Activated naive CD4-positive, alpha-beta T cell treated with anti-CD3 and anti-CD28 coated beads, Interleukin-2, amount 10 ng/mL, durations not matched to agents 7 days and 5 days (primary cell): ENCODE results near the gene TPCN2.
"Not testable (repeated sequence)": the region's sequence is repeated elsewhere in the genome, so short reads cannot be mapped to it uniquely, and the experiment has no call there.

ENCODE experiments used
- CTCF ChIA-PET: fragments of 350-600 bp; sonication (Branson Sonifier 250); formaldehyde crosslinking; loops from one replicate; lab custom pipeline; 2021; ENCODE audit warnings: antibody characterized with exemption; lab: Charles Lee
- DNase-seq: peaks from one replicate; pipeline ENCODE4 v3.0.0-alpha.2; 2020
- H3K27ac Mint-ChIP-seq: one replicate; pipeline ENCODE4 v1.8.0; 2021; ENCODE audit warnings: mild to moderate bottlenecking, moderate library complexity, mixed read lengths
- H3K27me3 Mint-ChIP-seq: one replicate; pipeline ENCODE4 v1.8.0; 2021; ENCODE audit warnings: mild to moderate bottlenecking, mixed read lengths
- H3K36me3 Mint-ChIP-seq: one replicate; pipeline ENCODE4 v1.8.0; 2021; ENCODE audit warnings: mixed read lengths
- H3K4me1 Mint-ChIP-seq: one replicate; pipeline ENCODE4 v1.8.0; 2021; ENCODE audit warnings: mixed read lengths
- H3K4me3 Mint-ChIP-seq: one replicate; pipeline ENCODE4 v1.8.0; 2021; ENCODE audit warnings: mild to moderate bottlenecking, moderate library complexity, mixed read lengths
- H3K9me3 Mint-ChIP-seq: one replicate; pipeline ENCODE4 v1.8.0; 2021; ENCODE audit warnings: mixed read lengths

TPCN2 gene

DNA sequence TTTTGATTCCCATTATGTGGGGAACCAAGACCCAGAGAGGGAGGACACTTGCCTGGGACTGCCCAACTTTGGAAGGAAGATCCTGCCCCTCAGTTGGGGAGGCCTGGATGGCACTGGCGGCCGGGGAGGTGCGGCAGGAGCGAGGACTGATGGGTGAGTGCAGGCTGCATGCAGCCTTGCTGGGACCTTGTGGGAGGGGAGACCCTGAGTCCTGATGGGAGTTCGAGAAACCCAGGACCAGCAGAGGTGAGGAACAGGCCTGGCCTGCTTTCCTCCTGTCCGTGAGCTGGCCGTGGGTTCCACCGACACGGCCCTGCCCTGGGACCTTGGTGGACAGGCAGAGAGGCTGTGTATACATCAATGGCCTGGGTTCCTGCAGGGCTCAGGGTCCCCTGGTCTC, 87.7 kb downstream of the TPCN2 start:
- no peaks in the 10 kb centered on the region for H3K36me3 Mint-ChIP-seq
- H3K27ac Mint-ChIP-seq: peak overlapping the region; percentile 51
- no peak overlapping the region for H3K4me3 Mint-ChIP-seq
- peaks cover 6% of the 10 kb centered on the region for H3K9me3 Mint-ChIP-seq
- H3K27me3 Mint-ChIP-seq: peaks cover 7% of the 10 kb centered on the region
- no peak for DNase-seq
- H3K4me1 Mint-ChIP-seq: peaks cover 2% of the 10 kb centered on the region
- CTCF ChIA-PET: no interaction called here

DNA sequence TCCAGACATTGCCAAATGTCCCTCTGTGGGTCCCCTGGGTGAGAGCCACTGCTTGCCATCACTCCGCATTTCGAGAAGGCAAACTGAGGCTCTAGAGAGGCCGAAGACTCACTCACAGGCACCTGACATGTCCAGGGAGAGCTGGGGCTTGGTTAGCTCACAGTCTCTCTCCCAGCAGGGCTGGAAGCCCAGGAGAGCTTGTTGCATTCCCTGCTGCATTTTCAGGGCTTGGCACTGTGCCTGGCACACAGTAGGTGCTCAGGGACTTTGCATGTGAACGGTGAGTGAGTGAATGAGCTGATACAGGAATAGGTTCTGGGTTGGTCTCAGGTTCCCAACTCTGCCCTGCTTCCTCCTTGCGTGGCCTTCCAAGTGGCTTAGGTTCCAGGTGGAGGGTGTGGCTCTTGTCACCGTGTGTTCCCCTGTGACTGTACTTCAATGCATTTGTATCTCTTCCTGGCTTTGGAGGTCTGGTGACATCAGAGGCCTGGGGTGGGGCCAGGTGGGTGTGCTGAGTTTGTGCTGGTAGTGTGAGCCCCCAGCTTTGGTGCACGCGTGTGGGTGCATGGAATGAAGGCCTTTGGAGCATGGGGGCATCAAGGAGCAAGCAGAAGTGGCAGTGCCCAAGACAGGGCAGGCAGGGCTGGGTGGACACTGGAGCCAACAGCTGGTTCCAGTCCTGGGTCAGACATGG, 88.6 kb downstream of the TPCN2 start:
- H3K36me3 Mint-ChIP-seq: no peaks in the 10 kb centered on the region
- H3K4me1 Mint-ChIP-seq: peaks cover 2% of the 10 kb centered on the region
- no peak for DNase-seq
- peaks cover 7% of the 10 kb centered on the region for H3K27me3 Mint-ChIP-seq
- H3K4me3 Mint-ChIP-seq: no peak overlapping the region
- no peak overlapping the region for H3K27ac Mint-ChIP-seq
- H3K9me3 Mint-ChIP-seq: peaks cover 6% of the 10 kb centered on the region
- CTCF ChIA-PET: no interaction called here

DNA sequence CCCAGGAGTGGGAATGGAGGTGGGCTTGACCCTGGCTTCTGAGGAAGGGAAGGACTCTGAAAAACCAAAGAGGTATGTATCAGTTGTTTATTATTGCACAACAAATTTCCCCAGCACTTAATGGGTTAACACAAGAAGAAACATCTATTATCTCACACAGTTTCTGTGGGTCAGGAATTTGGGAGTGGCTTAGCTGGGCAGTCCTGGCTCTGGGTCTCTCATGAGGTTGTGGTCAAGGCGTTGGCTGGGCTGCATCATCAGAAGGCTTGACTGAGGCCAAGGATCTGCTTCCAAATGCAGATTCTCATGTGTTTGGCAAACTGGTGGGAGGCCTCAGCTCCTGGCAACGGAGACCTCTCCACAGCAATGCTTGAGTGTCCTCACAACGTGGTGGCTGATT, 89.5 kb downstream of the TPCN2 start:
- CTCF ChIA-PET: no interaction called here
- Mint-ChIP-seq H3K9me3 (no peaks in the 10 kb centered on the region), H3K27ac (no peak overlapping the region), H3K36me3 (no peaks in the 10 kb centered on the region), H3K27me3 (peaks cover 7% of the 10 kb centered on the region), H3K4me1 (peaks cover 2% of the 10 kb centered on the region), H3K4me3 (no peak overlapping the region)
- DNase-seq: peak; percentile 1

DNA sequence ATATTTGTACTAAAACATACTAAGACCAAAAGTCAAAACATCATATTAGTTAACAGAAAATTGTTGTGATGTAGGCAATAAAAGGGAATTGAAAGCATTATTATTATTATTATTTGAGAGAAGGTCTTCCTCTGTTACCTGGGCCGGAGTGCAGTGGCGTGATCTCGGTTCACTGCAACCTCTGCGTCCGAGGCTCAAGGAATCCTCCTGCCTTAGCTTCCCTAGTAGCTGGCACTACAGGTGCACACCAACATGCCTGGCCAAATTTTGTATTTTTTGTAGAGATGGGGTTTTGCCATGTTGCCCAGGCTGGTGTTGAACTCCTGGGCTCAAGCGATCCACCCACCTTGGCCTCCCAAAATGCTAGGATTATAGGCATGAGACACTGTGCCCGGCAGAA, 91.4 kb downstream of the TPCN2 start:
- H3K27me3 Mint-ChIP-seq: peaks cover 11% of the 10 kb centered on the region
- H3K4me3 Mint-ChIP-seq, CTCF ChIA-PET, H3K36me3 Mint-ChIP-seq, H3K27ac Mint-ChIP-seq, DNase-seq, H3K4me1 Mint-ChIP-seq, H3K9me3 Mint-ChIP-seq: not testable (repeated sequence)

DNA sequence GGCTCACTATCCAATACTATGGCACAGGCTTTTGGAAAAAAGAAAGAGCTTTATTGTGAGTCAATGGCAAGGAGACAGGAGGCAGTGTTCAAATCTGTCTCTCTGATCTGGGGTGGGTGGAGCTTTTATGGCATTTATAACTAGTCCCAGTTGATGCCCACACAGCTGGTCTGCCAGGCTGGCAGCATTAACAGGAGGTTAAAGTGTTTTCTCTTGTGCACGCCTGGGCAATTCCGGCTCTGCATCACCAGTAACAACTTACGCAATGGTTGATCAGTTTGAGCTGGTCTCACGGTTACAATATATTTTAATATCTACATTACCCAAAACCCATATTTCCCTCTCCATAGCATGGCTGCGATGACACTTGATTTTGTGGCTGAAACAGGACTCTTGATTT, 91.9 kb downstream of the TPCN2 start:
- Mint-ChIP-seq H3K9me3 (peaks cover 5% of the 10 kb centered on the region), H3K4me1 (peaks cover 2% of the 10 kb centered on the region), H3K4me3 (no peak overlapping the region), H3K27ac (no peak overlapping the region), H3K36me3 (no peaks in the 10 kb centered on the region), H3K27me3 (peaks cover 11% of the 10 kb centered on the region)
- CTCF ChIA-PET: no interaction called here
- no peak for DNase-seq

DNA sequence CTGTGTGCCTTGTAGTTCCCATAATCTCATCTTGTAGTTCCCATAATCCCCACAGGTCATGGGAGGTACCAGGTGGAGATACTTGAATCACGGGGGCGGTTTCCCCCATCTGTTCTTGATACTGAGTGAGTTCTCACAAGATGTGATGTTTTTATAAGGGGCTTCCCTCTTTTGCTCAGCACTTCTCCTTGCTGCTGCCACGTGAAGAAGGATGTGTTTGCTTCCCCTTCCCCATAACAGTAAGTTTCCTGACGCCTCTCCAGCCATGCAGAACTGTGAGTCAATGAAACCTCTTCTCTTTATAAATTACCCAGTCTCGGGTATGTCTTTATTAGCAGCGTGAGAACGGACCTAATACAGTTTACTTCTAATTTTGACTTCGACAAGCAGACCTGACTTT, 93.0 kb downstream of the TPCN2 start:
- H3K27me3 Mint-ChIP-seq: peaks cover 11% of the 10 kb centered on the region
- H3K36me3 Mint-ChIP-seq: no peaks in the 10 kb centered on the region
- H3K4me3 Mint-ChIP-seq: no peak overlapping the region
- peaks cover 2% of the 10 kb centered on the region for H3K4me1 Mint-ChIP-seq
- CTCF ChIA-PET: no interaction called here
- no peak overlapping the region for H3K27ac Mint-ChIP-seq
- peaks cover 11% of the 10 kb centered on the region for H3K9me3 Mint-ChIP-seq
- DNase-seq: no peak

DNA sequence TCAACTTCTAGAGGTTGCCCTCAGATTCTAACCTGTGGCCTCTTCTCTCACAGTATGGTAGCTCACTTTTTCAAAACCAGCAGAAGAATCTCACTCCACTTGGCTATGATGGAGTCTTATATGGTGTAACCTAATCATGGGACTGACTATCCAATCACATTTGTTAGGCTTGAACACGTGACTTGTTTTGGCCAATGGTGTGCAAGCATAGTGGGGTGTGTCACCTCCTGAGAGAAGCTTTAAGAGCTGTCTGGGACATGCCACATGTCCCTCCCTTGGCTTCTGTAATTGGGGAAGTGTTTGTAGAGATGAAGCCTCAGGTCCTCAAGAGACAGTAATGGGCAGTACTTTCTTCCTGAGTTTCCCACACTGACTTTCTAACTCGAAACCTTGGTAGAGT, 94.2 kb downstream of the TPCN2 start:
- Mint-ChIP-seq H3K4me1 (no peaks in the 10 kb centered on the region), H3K4me3 (no peak overlapping the region)
- DNase-seq: no peak

DNA sequence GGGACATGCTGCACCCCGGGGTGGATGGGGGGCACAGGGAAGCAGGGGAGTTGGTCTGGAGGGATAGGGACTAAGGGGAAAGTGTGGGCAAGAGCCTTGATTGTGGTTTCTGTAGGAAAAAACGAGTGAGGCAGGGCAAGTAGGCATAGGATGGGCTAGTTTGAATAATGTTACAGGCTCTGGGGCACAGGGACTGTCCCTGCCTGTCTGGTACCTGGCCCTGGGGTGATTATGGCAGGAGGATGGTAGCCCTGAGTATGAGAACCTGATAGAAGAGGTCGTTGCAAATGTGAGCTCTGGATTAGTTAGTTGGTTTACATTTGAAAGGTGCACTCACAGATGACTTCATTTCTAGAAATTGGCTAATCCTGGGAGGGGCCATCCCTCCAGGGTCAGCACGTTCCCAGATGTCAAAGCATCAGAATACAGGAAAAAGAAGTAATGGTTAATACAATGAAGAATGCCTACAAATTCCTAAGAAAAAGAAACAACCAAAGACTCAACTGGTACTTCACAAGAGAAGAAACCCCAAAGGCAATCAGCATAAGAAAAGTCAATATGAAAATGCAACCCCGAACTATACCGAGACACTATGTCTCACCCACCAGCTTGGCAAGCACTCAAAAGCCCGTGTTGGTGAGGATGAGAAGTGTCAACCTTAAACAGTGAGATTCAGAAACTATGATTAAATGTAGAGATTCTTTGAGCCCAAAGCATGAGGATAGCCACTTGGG, 95.8 kb downstream of the TPCN2 start:
- CTCF ChIA-PET: no interaction called here
- Mint-ChIP-seq H3K27me3 (peaks cover 5% of the 10 kb centered on the region), H3K4me3 (no peak overlapping the region), H3K4me1 (no peaks in the 10 kb centered on the region), H3K36me3 (no peaks in the 10 kb centered on the region), H3K9me3 (peaks cover 16% of the 10 kb centered on the region), H3K27ac (no peak overlapping the region)
- no peak for DNase-seq

More for the DNA sequence above, 94.2 kb downstream of the TPCN2 start:
- Mint-ChIP-seq H3K27me3 (peaks cover 10% of the 10 kb centered on the region), H3K27ac (no peak overlapping the region), H3K36me3 (no peaks in the 10 kb centered on the region), H3K9me3 (peaks cover 11% of the 10 kb centered on the region)
- CTCF ChIA-PET: no interaction called here

DNA sequence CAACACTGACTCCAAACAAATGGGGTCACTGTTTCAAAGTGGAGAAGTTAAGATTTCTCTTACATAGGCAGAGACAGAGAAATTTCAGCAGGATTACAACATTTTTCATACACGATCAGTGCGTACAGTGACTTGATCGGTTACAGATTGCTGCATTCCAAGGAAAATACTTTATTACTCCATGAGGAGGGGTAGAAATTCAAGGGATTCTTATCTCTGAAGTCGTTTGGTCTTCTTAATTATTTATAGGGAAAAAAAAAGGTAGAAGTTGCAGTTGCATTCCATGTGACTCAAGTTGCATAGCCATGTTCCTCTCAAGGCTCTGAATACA, 96.3 kb downstream of the TPCN2 start:
- peaks cover 5% of the 10 kb centered on the region for H3K27me3 Mint-ChIP-seq
- no peak overlapping the region for H3K27ac Mint-ChIP-seq
- no peak for DNase-seq
- no peaks in the 10 kb centered on the region for H3K4me1 Mint-ChIP-seq
- no peaks in the 10 kb centered on the region for H3K36me3 Mint-ChIP-seq
- H3K4me3 Mint-ChIP-seq: no peak overlapping the region
- CTCF ChIA-PET: no interaction called here
- H3K9me3 Mint-ChIP-seq: peaks cover 16% of the 10 kb centered on the region

DNA sequence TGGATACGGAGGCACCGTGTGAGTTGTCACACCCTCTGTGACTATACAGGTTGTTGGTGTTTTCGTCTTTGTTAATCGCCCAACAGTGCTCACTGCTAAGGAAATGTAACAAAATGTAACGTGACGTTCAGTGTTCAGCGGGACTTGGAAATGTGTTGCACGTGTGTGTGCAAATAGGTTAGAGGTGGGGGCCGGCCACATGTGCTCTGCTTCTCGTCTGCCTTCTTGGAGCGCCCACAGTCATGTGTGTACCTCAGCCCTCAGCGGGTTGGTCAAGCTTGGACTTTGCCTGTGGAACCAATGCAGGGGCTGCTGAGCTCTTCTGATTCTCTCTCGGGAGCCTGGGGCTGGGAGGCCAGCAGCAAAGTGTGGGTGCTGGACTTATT, 99.6 kb downstream of the TPCN2 start:
- Mint-ChIP-seq H3K9me3 (peaks cover 18% of the 10 kb centered on the region), H3K4me3 (no peak overlapping the region), H3K36me3 (no peaks in the 10 kb centered on the region), H3K27me3 (peaks cover 5% of the 10 kb centered on the region), H3K27ac (no peak overlapping the region), H3K4me1 (no peaks in the 10 kb centered on the region)
- CTCF ChIA-PET: no interaction called here
- no peak for DNase-seq

DNA sequence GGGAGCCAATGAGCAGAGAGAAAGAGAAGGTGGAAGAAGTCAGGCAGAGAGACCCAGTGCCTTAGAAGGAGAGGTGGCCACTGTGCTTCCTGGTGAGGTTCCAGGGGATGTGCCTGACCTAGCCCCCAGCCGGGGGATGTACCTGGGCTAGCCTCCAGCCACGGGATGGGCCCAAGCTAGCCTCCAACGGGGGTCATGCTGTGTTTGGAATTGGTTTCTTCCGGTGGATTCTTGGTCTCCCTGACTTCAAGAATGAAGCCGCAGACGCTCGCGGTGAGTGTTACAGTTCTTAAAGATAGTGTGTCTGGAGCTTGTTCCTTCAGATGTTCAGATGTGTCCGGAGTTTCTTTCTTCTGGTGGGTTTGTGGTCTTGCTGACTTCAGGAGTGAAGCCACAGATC, 100.1 kb downstream of the TPCN2 start:
- H3K27me3 Mint-ChIP-seq: peaks cover 5% of the 10 kb centered on the region
- H3K4me3 Mint-ChIP-seq: no peak overlapping the region
- no peaks in the 10 kb centered on the region for H3K4me1 Mint-ChIP-seq
- no peaks in the 10 kb centered on the region for H3K36me3 Mint-ChIP-seq
- CTCF ChIA-PET: no interaction called here
- H3K27ac Mint-ChIP-seq: no peak overlapping the region
- peaks cover 18% of the 10 kb centered on the region for H3K9me3 Mint-ChIP-seq
- no peak for DNase-seq

DNA sequence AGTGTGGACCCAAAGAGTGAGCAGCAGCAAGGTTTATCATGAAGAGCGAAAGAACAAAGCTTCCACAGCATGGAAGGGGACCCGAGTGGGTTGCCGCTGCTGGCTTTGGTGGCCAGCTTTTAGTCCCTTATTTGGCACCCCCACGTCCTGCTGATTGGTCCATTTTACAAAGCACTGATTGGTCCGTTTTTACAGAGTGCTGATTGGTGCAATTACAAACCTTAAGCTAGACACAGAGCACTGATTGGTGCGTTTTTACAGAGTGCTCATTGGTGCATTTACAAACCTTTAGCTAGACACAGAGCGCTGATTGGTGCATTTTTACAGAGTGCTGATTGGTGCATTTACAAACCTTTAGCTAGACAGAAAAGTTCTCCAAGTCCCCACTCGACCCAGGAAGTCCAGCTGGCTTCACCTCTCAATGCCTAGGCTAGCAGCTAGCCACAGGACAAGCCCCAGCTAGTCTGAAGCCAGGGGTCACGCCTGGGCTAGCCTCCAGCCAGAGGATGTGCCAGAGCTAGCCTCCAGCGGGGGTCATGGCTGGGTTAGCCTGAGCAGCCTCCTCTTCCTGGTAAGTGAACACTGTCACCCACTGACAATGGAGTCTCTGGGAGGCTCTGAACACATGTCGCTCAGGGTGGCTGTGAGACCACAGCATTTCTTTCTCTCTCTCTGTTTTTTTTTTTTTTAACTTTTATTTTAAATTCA, 100.8 kb downstream of the TPCN2 start:
- H3K27ac Mint-ChIP-seq, H3K36me3 Mint-ChIP-seq, H3K4me1 Mint-ChIP-seq, H3K4me3 Mint-ChIP-seq, DNase-seq, CTCF ChIA-PET, H3K27me3 Mint-ChIP-seq: not testable (repeated sequence)
- H3K9me3 Mint-ChIP-seq: peaks cover 18% of the 10 kb centered on the region

DNA sequence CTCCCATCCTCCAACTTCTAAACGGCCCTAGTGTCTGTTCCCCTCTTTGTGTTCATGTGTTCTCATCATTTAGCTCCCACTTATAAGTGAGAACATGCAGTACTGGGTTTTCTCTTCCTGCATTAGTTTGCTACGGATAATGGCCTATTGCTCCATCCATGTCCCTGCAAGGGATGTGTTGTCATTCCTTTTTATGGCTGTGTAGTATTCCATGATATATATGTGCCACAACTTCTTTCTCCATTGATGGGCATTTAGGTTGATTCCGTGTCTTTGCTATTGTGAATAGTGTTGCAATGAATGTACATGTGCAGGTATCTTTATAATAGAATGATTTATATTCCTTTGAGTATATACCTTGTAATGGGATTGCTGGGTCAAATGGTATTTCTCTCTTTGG, 101.4 kb downstream of the TPCN2 start:
- CTCF ChIA-PET: no interaction called here
- DNase-seq: no peak
- H3K27me3 Mint-ChIP-seq: no peaks in the 10 kb centered on the region
- H3K9me3 Mint-ChIP-seq: peaks cover 15% of the 10 kb centered on the region
- H3K27ac Mint-ChIP-seq: no peak overlapping the region
- no peaks in the 10 kb centered on the region for H3K4me1 Mint-ChIP-seq
- no peak overlapping the region for H3K4me3 Mint-ChIP-seq
- H3K36me3 Mint-ChIP-seq: no peaks in the 10 kb centered on the region

DNA sequence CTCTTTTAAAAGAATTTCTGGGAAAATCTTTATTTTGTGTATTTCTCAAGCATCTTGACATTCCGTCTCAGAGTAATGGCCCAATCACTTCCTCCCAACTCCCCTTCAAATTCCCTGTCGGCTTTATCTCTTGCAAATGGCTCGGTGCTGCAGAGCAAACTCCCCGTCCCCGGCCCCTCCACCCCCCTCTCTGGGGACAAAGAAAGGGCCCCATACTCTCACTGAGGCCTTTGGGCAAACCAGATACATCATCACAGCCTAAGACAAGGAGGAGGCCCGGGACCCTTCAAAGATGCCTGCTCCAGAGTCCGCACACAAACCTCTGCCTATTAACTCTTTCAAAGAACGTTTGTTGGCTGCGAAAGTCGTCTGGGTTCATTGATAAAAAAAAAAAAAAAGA, 103.1 kb downstream of the TPCN2 start:
- Mint-ChIP-seq H3K27me3 (peaks cover 7% of the 10 kb centered on the region), H3K27ac (no peak overlapping the region), H3K36me3 (no peaks in the 10 kb centered on the region), H3K4me1 (no peaks in the 10 kb centered on the region), H3K4me3 (no peak overlapping the region), H3K9me3 (peaks cover 6% of the 10 kb centered on the region)
- CTCF ChIA-PET: no interaction called here
- DNase-seq: no peak
